Stimulated activated CD4-positive, alpha-beta T cell treated with anti-CD3 and anti-CD28 coated beads, Interleukin-4, amount 100 ng/mL, for 1 hour (primary cell): ENCODE measurements around the gene MED31.
A peak's percentile ranks its signal among the peaks of the same experiment; 100 is the strongest.
"Not testable (repeated sequence)": the region's sequence is repeated elsewhere in the genome, so short reads cannot be mapped to it uniquely, and the experiment has no call there.

Source experiments
- DNase-seq: peaks from one replicate; pipeline ENCODE4 v3.0.0-alpha.2; 2020

The MED31 gene

GRCh38 chr17:6651354-6651918 lies at the start of gene MED31, which contains the start of gene C17orf100:
Gene MED31, minus strand, starts transcription at chr17:6651605. Its CDS starts 77 bp downstream, at chr17:6651528.
Gene C17orf100, plus strand, starts transcription at chr17:6651762. Its CDS starts 152 bp downstream, at chr17:6651914.
- peak; percentile 93 for DNase-seq

DNA sequence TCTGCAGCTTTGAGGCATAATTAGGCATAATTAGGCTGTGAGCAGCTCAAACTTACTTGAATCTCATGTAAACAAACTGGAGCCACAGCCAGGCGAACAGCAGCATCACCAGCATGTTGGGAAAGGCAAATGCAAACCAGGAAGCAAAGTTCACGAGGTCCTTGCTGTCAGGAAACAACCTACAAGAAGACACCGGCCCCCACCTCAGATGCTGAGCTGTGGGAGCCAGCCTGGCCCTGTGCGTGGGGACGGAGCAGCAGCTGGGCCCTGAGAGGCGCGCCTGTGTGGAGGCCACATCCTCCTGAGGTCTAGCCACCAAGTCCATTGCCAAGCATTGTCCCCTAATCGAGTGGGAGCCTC lies 49.5 kb upstream of the MED31 start:
- no peak for DNase-seq

- DNase-seq, result no peak
Measured at GRCh38 chr17:6699997-6700947, 48.9 kb upstream of the MED31 start.

GRCh38 chr17:6698004-6698403 lies 46.6 kb upstream of the MED31 start:
- DNase-seq, result no peak

- DNase-seq, result no peak
Measured at GRCh38 chr17:6696906-6697305, 45.5 kb upstream of the MED31 start.

GRCh38 chr17:6695565-6695964 lies 44.2 kb upstream of the MED31 start:
- no peak for DNase-seq

GRCh38 chr17:6695051-6695450 lies 43.6 kb upstream of the MED31 start:
- DNase-seq, result no peak

DNA sequence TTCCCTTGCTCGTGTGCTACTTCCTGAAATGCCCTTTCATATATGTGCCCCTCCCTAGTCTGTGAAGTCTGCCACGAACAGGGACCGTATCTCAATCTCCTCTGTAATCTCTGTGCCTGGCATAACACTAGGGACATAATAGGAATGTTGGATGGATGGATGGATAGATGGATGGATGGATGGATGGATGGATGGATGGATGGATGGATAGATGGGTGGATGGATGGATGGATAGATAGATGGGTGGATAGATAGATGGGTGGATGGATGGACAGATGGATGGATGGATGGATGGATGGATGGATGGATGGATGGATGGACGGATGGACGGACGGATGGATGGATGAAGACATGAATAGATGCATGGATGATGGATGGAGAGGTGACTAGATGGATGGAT lies 40.6 kb upstream of the MED31 start:
- not testable (repeated sequence) for DNase-seq

- no peak for DNase-seq
Measured at GRCh38 chr17:6691546-6691945, 40.1 kb upstream of the MED31 start.

DNA sequence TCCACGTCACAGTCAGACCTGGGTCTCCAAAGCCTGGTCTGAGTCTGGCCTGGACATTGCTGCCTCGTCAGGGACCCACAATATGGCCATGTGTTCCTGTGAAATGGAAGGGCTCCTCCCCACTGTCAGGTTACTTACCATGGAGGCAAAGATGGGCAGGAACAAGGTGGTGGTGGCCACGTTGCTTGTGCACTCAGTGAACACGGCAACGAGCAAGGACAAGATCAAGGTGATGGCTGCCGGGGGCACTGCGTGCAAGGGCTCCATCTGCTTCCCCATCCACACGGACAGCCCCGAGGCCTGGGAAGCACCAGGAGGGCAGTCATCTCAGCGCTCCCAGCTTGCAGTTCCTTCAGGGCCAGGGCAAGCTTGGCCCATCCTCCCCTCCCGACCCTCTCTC lies 39.2 kb upstream of the MED31 start:
- no peak for DNase-seq

DNA sequence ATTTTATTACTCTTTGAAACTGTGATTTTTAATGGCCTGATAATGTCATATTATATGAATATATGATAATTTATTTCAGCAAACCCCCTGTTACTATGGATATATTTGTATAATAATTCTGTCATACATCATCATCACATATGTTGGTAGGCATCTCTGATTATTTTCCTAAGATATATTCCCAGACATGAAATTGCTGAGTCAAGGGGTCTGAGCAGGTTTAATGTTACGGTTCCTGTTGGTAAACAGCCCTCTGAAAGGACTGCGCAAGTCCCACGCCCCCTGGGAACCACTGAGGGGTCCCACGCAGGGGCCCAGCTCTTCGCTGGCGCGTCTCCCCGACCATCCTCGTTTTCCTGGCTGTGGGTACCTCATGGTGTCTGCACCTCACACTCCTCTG lies 37.5 kb upstream of the MED31 start:
- DNase-seq, result no peak

DNA sequence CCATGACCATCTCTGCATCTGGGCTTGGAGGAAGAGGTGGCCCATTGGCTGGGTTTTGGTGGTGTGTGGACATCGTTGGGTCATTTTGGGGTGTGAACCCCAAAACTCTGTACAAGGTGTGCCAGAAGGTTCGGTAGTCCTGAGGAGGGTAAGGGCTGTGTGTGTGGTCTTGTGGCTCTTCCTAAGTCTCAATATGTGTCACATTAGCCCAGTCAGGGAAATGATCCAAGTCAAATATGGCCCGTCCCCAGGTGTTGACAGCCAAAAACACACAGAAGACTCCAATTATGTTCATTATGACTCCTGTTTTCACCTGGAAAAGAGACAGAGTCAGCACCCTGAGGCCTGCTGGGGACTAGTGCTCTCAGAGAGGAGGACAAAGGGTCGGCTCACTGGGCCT lies 34.6 kb upstream of the MED31 start:
- DNase-seq, result no peak

DNA sequence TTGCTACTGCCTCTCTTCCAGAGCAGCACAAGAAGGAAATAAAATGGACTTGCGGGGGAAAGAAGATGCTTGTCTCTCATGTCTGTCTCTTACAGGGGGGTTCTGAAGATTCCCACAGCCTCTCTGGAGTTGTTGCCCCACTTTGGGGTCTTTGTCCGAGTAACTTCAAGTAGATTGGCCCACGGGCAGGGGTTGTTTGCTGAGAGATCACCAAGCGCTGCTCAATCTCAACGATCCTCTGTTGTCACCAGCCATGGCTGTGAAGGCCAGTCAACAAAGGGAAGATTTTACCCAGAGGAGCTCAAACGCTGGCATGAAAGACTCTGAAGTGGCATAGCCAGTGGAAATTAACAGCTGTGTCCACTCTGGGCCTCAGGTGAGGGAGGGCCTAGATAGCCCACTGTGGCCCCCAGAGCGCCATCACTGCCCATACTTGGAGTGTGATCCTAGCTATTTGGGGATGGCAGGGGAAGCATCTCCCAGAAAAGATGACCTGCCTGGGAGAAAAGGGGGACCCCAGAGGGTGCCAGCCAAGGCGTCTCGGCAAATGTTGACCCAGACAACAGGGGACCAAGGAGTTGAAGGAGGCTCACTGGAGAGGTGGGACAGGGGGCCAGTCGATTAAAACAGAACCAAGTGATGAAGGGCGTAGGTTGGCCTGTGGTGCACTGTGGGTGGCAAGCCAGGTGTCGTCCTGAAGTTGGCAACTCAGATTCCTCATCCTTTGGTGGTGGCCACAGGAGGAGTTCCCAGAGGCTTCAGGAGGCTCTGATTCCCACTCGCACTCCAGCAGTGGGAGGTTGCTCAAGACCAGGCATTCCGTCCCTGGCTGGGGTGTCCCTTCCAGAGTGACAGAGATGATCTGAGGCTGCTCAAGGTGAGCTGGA lies 33.7 kb upstream of the MED31 start:
- no peak for DNase-seq

- no peak for DNase-seq
Measured at GRCh38 chr17:6684460-6684783, 33.0 kb upstream of the MED31 start.

DNA sequence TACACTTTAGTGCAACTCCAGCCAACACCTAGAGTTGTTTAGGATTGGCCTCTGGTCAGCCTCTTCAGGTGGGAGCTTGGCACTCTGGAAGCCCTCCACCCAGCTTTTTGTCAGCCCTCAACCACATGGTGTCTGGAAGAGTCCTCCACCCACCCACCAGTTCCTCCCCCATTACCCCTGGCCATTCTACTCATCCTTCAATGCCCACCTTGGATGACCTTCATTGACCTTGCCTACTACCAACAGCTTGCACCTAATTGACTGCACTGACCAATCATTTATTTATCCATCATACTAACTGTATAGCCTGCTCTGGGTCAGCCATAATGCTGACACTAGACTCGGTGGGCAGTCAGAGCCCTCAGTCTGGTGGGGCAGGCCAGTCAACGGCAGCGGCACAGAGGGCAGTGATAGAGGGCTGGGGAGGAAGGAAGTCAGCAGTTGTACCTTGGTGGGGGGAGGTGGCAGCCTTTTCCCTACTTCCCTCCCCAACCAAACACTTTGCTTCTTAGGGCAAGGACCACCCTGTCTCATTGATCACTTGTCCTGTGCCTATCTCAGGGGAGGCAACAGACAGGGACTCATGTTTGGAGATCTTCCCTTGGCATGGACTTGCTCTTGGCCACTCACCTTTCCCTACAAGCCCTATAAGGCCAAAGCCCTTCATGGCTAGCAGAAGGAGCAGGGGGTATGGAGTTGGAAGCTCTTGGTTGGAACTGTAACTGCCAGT lies 32.5 kb upstream of the MED31 start:
- DNase-seq, result no peak

- no peak for DNase-seq
Measured at GRCh38 chr17:6683081-6683684, 31.8 kb upstream of the MED31 start.

GRCh38 chr17:6682339-6682738 lies 30.9 kb upstream of the MED31 start:
- DNase-seq, result no peak

DNA sequence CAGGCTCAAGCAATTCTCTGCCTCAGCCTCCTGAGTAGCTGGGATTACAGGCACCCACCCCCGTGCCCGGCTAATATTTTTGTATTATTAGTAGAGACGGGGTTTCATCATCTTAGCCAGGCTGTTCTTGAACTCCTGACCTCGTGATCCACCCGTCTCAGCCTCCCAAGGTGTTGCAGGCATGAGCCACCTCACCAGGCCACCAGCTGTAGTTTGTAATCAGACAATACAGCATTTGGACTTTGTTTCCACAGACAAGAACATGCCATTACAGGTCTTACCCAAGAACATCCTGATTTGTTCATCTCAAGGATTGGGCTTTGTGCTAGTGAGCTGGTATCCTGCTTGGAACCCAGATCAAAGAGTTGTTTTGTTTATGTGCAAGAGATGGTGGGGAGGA lies 30.3 kb upstream of the MED31 start:
- no peak for DNase-seq

GRCh38 chr17:6681176-6681575 lies 29.8 kb upstream of the MED31 start:
- DNase-seq, result no peak

- DNase-seq, result no peak
Measured at GRCh38 chr17:6679241-6679640, 27.8 kb upstream of the MED31 start.

GRCh38 chr17:6677946-6678345 lies 26.5 kb upstream of the MED31 start:
- no peak for DNase-seq

GRCh38 chr17:6677158-6677831 lies 25.9 kb upstream of the MED31 start:
- DNase-seq, result no peak
